GM12892 (cell line): ENCODE data around the gene FKRP.

ENCODE experiments used
- POLR2A ChIP-seq: IDR thresholded peaks from 2 replicates; pipeline ENCODE4 v1.6.1; 2011; ENCODE audit warnings: low read depth, low read length, control low read depth
- POLR2AphosphoS5 ChIP-seq: IDR thresholded peaks from 2 replicates; pipeline ENCODE4 v1.6.1; 2011; ENCODE audit warnings: low read depth, low read length, control low read depth
- TAF1 ChIP-seq: IDR thresholded peaks from 2 replicates; pipeline ENCODE4 v1.6.1; 2011; ENCODE audit warnings: low read depth, mild to moderate bottlenecking, control low read depth, low read length, borderline replicate concordance

- TF ChIP-seq POLR2AphosphoS5 (no peak), POLR2A (no peak), TAF1 (no peak)
These were observed 19.0 kb downstream of the FKRP start for GRCh38 chr19:46764817-46765291.
